GOT3 (cell line): ENCODE measurements around the gene DPPA4.

Source experiments
- DNase-seq: peaks from one replicate; lab custom pipeline; 2025; ENCODE audit warnings: mixed read lengths; lab: John Stamatoyannopoulos, UW

Gene DPPA4

GRCh38 chr3:109339197-109339596 lies 1.9 kb upstream of the DPPA4 start:
- no peak for DNase-seq

DNA sequence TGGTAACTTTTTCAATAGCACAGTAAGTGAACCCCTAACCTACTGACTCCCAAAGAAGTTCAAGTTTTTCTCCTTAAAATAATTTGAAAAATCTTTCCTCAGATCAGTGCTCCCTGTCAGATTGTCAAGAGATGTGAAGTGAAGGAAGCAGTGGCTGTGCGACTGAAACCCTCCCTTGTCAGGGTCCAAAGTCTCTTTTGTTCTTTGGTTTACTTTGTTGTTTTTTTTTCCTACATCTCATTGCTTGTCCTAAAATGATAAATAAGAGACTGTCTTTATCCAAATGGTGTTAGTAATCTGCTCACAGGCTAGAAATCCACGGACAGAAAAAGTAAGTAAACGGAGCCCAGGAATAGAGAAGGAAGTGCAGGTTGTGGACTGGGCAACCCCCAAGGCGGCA lies 976 bp upstream of the DPPA4 start:
- DNase-seq, result no peak

DNA sequence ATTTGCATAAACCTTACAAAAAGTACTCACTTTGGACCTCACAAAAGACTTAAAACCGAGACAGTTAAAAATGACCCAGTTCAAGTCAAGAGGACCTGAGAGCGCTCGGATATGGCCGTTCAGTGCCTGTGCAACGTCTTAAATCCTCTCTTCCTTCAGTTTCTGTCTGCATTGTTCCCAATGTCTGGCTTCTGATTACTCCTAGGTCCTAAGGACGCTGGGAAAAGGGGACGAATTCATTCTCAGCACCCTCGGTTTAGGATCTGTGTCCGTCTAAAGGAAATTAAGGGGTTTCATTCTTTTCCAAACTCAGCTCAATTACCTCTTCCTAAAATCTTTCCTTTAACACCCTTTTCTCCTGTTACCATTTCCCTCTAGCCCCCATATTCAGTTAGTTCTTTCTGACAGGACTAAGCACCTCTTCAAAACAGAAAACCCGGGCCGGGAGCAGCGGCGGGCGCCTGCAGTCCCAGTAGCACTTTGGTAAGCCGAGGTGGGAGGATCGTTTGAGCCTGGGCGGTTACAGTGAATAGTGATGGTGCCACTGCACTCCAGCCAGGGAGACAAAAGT lies 970 bp downstream of the DPPA4 start:
- DNase-seq, result no peak

- no peak for DNase-seq
Measured at GRCh38 chr3:109334572-109334971, 2.8 kb downstream of the DPPA4 start.

DNA sequence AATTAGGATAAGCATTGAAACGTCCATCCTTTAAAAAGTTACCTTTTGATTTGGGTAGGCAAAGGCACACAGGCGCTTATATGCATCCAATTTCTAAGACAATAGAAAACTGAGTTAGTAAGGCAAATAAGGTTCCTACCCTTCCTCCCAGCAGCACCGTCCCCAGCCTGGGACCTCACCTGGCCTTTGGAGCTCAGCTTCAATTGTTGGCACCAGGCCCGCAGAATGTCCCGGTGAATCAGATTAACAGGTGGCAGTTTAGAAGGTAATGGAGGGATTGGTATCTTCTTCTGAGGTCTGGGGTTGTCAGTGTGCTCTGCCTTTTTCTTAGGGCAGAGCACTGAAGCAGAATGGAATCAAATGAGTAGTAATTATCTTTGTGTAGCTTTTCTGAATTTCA lies 5.7 kb downstream of the DPPA4 start:
- no peak for DNase-seq

GRCh38 chr3:109330405-109330804 lies 6.9 kb downstream of the DPPA4 start:
- DNase-seq, result no peak

DNA sequence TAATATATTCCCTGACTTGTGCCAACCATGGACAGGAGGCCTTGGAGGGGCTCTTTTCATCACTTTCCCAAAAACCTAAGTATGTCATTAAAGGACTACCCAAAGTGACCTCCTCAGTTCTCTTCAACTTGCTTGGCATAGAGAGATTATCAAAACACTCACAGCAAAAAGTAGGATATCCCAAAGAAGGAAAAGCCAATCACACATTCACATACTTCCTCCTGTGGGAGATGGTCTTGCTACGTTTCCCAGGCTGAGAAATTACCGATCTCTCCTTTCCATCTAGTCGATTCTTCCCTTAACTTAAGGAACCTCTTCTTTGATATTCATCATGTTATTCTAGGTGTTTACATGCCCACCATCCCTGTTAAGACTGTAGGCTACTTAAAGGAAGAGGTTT lies 9.1 kb downstream of the DPPA4 start:
- no peak for DNase-seq

DNA sequence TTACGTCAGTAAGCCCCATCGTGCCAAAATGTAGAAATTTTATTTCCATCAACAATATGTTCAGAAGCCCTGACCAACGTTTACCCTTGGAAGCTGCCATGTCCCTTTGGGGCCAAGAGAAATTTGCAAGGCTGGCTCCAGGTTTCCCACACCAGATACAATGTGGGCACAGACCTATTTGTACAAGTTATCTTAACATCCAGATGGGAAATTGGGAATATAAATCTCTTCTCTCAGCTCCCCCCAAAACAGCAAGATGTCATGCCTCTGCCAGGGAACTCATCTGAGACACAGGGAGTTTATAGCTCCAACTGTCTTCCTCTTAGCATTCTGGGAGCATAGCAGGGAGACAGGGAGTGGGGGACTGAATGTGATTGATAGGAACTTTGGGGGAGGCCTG lies 11.7 kb downstream of the DPPA4 start:
- DNase-seq, result no peak

- DNase-seq, result no peak
Measured at GRCh38 chr3:109325109-109325508, 12.2 kb downstream of the DPPA4 start.

GRCh38 chr3:109316162-109316730 lies 21.1 kb downstream of the DPPA4 start, which contains the start of gene DPPA2:
Gene DPPA2 (minus strand): TSS chr3:109316517. CDS start chr3:109314542, 1,975 bp downstream.
- DNase-seq, result no peak

GRCh38 chr3:109313061-109313460 lies 24.3 kb downstream of the DPPA4 start:
- no peak for DNase-seq

DNA sequence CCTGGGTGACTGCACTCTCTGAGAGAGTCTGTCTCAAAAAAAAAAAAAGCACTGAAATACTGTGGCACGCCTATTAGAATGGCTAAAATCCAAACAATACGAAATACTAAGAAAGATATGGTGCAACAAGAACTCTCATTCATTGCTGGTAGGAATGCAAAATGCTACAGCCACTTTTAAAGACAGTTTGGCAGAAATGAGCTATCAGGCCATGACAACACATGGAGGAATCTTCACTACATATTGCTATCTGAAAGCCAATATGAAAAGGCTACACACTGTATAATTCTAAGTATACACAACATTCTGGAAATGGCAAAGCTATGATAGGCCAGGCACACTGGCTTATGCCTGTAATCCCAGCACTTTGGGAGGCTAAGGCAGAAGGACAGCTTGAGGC lies 39.9 kb downstream of the DPPA4 start:
- DNase-seq, result no peak

DNA sequence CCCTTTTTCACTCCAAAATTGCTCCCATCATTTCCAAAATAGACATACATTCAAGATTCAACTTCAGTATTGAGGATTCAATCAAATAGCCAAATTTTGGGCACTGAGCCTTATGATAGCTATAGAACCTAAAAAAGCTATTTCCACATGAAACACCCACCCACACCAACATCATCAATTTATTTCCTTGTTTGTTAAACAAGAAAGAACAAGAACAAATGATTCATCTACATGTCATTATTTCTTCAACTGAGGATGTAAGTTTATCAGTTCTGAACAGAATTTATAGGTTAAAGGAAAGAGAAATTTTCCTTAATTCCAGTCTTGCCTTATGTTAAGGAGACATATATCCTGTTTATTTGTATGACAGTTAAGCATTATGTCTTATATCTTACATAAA lies 53.3 kb downstream of the DPPA4 start:
- DNase-seq, result no peak

DNA sequence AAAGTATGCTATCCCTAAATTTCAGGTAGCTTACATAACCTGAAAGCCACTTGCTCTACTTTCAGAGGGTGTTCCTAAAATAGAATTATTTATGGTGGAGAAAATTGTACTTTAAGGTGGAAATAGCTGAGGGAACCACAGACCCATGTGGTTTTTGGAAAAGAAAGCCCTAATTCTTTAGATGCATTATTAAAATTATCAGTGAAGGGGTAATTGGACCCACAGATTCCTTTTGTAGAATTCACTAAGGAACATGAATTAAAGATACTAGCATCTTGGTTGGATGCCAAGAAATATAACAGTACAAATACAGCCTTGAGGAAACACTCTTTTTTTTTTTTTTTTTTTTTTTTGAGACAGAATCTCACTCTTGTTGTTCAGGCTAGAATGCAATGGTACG lies 58.8 kb downstream of the DPPA4 start:
- no peak for DNase-seq

DNA sequence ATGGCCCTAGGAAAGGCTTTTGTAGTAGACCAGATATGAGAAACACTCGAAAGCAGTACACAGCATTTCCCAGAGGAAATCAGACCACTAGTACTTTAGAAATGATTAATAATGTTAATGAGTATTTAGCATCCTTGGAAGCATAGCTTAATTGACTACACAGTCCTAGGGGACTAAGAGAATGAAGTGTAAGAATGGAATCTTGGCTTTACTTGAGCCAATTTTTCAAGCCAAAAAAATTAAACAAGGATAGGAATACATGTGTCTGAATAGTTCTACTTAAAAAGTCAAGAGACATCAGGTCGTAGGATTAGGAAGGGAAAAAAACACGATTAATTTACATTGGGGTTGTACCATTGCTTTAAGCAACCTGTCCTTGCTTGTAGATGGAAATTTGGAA lies 59.2 kb downstream of the DPPA4 start:
- no peak for DNase-seq
